Activated naive CD4-positive, alpha-beta T cell treated with anti-CD3 and anti-CD28 coated beads for 36 hours (primary cell): Measurements from ENCODE around the gene RBPMS2. TPM values are rescaled to one million over a fixed set of nuclear protein-coding genes. Genes with fewer than 3 reads are reported as not detected.

ENCODE experiments used
- CTCF ChIA-PET: fragments of 350-600 bp; sonication (Branson Sonifier 250); formaldehyde crosslinking; loops from one replicate; lab custom pipeline; 2021; ENCODE audit warnings: antibody characterized with exemption; lab: Charles Lee
- DNase-seq: peaks from one replicate; pipeline ENCODE4 v3.0.0-alpha.2; 2020
- H3K27ac Mint-ChIP-seq: one replicate; pipeline ENCODE4 v1.8.0; 2021; ENCODE audit warnings: mild to moderate bottlenecking, mixed read lengths
- H3K27me3 Mint-ChIP-seq: one replicate; pipeline ENCODE4 v1.8.0; 2021; ENCODE audit warnings: low read depth, mixed read lengths
- H3K36me3 Mint-ChIP-seq: one replicate; pipeline ENCODE4 v1.8.0; 2021; ENCODE audit warnings: low read depth, mixed read lengths
- H3K4me1 Mint-ChIP-seq: one replicate; pipeline ENCODE4 v1.8.0; 2021; ENCODE audit warnings: low read depth, mixed read lengths
- H3K4me3 Mint-ChIP-seq: one replicate; pipeline ENCODE4 v1.8.0; 2021; ENCODE audit warnings: mild to moderate bottlenecking, moderate library complexity, mixed read lengths
- H3K9me3 Mint-ChIP-seq: one replicate; pipeline ENCODE4 v1.8.0; 2021; ENCODE audit warnings: mixed read lengths
- intact Hi-C: fragments of 100-400 bp; cut with micrococcal nuclease; formaldehyde crosslinking; loops from one replicate; pipeline ENCODE4 v1.15.1; 2023
- total RNA-seq, 2 experiments: library from RNA; stranded (reverse); gene quantifications; one replicate each; pipeline ENCODE4 v1.2.3, GENCODE V29; 2021

Gene RBPMS2
- total RNA-seq, 2 experiments from 2014 or later, result not detected

DNA sequence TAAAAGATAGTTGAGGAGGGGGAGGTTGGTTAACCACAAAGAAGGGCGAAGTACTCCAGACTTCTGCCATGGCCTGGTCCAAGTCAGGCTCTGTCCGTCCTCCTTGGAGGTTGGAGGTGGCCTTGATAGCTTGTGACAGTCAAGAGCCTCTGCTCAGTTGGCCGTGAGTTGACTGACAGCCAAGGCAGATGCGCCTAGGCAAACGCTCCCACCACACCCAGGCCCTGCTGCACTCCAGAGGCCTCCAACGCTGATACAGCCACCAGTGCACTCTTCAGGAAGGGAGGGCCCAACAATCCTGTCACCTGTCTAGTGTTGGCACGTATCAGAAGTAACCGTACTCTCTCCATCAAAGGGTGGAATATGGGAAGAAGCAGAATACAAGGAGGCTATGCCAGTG, 9.3 kb downstream of the RBPMS2 start:
- DNase-seq, result no peak
- peaks cover 2% of the 10 kb centered on the region for H3K27me3 Mint-ChIP-seq
- no peak overlapping the region for H3K27ac Mint-ChIP-seq
- no peaks in the 10 kb centered on the region for H3K9me3 Mint-ChIP-seq
- no peaks in the 10 kb centered on the region for H3K4me1 Mint-ChIP-seq
- intact Hi-C loops, result no loop called here
- H3K4me3 Mint-ChIP-seq, result no peak overlapping the region
- CTCF ChIA-PET, result interaction anchor here (0.6 kb wide), 2 partner anchors 300 to 1076 kb away, joined by 3 to 4 read pairs; no protein-coding TSS in a partner anchor
- no peaks in the 10 kb centered on the region for H3K36me3 Mint-ChIP-seq

DNA sequence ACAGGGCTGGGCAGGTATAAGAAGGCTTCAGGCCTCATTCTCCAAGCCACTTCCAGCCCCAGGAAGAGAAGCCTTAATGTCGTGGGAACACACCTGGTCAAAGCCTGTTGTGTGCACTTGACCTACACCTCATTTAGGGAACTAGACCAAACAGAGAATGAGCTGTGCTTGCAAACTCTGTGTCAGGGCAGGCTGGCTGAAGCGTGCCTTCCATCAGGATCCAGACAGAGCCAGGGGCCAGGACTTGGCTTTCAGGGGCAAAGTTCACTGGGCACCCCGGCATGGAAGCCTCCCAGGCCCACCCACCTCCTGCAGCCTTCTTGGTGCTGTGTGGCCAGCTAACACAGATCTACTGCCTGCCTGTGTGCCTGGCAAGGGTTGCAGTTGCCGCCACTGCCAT, 11.5 kb downstream of the RBPMS2 start:
- DNase-seq, result no peak
- Mint-ChIP-seq H3K9me3 (no peaks in the 10 kb centered on the region), H3K27ac (no peak overlapping the region), H3K4me3 (no peak overlapping the region), H3K27me3 (peaks cover 2% of the 10 kb centered on the region), H3K4me1 (no peaks in the 10 kb centered on the region), H3K36me3 (no peaks in the 10 kb centered on the region)
- CTCF ChIA-PET, result no interaction called here
- intact Hi-C loops, result no loop called here

DNA sequence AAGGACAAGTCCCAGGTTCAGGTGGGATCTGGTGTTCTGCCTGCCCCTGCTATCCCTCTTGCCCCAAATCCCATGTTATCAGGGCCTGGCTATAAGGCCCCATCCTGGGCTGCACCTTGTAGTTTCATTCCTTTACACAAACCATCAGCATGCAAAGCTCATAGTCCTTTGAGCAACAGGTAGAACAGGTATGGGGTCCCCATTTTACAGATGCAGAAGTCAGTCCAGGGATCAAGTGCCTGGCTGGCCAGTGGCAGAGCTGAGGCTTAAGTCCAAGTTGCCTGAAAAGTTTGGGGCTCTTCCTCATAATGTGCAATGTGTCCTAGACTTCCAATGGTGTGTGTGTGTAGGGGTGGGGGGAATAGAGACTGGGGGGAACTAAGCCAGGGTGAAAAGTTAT, 11.9 kb downstream of the RBPMS2 start:
- H3K27ac Mint-ChIP-seq, result no peak overlapping the region
- H3K9me3 Mint-ChIP-seq, result no peaks in the 10 kb centered on the region
- no peak overlapping the region for H3K4me3 Mint-ChIP-seq
- H3K4me1 Mint-ChIP-seq, result no peaks in the 10 kb centered on the region
- CTCF ChIA-PET, result no interaction called here
- no peak for DNase-seq
- H3K36me3 Mint-ChIP-seq, result no peaks in the 10 kb centered on the region
- intact Hi-C loops, result no loop called here
- H3K27me3 Mint-ChIP-seq, result peaks cover 2% of the 10 kb centered on the region

DNA sequence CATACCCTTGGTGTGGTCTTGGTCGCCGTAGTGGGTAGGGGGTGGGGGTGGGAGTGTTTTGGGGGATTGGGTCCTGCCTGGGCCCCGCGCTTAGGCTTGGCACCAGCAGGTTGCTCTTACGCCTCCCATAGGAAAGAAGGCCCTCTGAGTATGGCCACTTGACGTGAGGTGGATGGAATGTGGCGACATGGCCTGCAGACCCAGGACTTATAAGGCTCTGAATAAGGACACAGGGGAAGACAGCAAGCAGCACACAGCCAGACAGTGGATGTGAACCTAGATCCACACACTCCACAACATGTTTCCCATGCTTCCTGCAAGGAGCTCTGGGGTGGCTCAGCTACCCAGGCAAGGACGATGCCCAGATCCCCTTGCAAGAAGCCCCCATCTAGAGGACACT, 12.4 kb downstream of the RBPMS2 start:
- Mint-ChIP-seq H3K9me3 (no peaks in the 10 kb centered on the region), H3K36me3 (no peaks in the 10 kb centered on the region), H3K4me3 (no peak overlapping the region), H3K4me1 (no peaks in the 10 kb centered on the region), H3K27me3 (peaks cover 2% of the 10 kb centered on the region), H3K27ac (no peak overlapping the region)
- intact Hi-C loops, result no loop called here
- CTCF ChIA-PET, result no interaction called here
- DNase-seq, result no peak

DNA sequence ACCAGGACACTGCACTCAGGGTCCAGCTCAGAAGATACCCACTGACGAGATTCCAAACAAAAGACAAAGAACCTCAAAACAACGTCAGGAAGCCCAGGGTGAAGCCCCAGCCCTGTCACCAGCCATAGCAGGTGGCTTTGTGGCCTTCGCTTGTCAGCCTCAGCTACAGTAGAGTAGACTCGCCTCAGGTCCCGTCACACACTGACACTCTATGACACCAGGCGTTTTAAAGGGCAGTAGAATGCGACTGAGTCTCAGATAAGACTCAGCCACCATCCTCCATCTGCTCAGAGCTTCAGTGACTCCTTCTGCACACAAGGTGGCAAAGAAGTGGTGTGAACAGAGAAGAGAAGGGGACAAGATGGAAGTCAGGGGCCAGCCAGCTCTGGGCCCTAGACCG, 12.8 kb downstream of the RBPMS2 start:
- intact Hi-C loops, result no loop called here
- H3K4me1 Mint-ChIP-seq, result no peaks in the 10 kb centered on the region
- no peak overlapping the region for H3K27ac Mint-ChIP-seq
- CTCF ChIA-PET, result no interaction called here
- DNase-seq, result no peak
- H3K36me3 Mint-ChIP-seq, result no peaks in the 10 kb centered on the region
- peaks cover 2% of the 10 kb centered on the region for H3K27me3 Mint-ChIP-seq
- no peaks in the 10 kb centered on the region for H3K9me3 Mint-ChIP-seq
- no peak overlapping the region for H3K4me3 Mint-ChIP-seq

DNA sequence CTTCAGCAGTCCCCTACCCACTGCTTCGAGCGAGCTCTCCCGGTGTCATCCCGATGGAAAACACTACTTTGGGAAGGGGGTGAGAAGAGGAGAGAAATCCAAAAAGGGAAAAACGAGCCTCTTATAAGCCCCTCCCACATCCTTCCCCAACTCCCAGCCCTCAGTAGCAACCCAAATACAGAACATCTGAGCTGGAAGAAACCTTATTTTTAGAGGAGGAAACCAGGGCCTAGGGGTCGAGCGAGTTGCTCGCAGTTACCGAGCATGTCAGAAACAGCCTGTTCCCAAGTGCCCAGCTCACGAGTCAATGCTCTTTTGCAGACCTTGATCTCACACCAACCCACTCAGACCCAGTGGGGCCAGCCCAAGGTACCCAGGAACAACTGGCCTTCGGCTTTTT, 14.2 kb downstream of the RBPMS2 start:
- Mint-ChIP-seq H3K27ac (no peak overlapping the region), H3K4me1 (no peaks in the 10 kb centered on the region), H3K4me3 (no peak overlapping the region), H3K9me3 (no peaks in the 10 kb centered on the region), H3K36me3 (no peaks in the 10 kb centered on the region), H3K27me3 (no peaks in the 10 kb centered on the region)
- CTCF ChIA-PET, result no interaction called here
- intact Hi-C loops, result no loop called here
- DNase-seq, result no peak

DNA sequence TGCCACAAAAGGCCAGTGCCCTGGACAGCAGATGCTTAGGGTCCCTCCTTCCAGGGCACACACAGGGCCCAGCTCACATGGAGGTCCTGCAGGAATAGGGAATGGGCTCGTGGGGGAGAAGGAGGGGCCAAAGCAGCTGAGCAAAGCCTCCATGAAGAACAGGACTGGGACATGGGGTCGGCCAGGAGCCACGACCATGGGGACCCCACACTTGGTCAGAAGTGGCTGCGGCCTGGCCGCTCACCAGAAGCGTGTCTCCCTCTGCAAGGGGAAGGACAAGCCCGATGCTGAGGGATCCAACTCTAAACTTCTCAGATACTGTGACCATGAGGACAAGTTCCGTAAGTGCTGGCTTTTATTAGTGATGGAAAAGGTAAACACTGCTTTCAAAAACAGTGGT, 15.3 kb downstream of the RBPMS2 start:
- Mint-ChIP-seq H3K4me3 (no peak overlapping the region), H3K9me3 (no peaks in the 10 kb centered on the region), H3K36me3 (no peaks in the 10 kb centered on the region), H3K27me3 (no peaks in the 10 kb centered on the region), H3K4me1 (no peaks in the 10 kb centered on the region), H3K27ac (no peak overlapping the region)
- CTCF ChIA-PET, result no interaction called here
- no peak for DNase-seq
- intact Hi-C loops, result no loop called here

DNA sequence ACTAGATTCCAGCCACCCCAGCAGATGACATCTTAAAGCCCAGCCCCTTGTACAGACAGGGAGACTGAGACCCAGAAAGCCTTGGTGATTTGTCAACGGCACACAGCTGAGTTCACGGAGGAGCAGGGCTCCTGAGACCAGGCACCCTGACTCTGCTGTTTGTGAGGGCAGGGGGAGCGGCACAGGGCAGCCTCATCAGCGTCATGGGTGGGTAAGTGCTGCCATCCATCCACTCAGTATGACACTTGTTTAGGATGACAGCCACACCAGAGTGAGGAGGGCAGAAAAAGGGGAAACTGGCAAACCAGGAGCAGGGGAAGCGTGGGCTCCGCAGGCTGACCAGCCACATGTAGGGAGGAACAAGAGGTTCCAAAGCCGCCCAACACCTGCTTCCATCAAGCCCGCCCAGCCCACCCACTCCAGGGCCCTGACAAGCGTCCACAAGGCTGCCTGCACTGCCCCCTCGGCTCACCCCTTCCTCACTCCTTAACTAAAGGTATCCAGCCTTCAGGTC, 19.9 kb downstream of the RBPMS2 start:
- CTCF ChIA-PET, result no interaction called here
- Mint-ChIP-seq H3K27me3 (no peaks in the 10 kb centered on the region), H3K27ac (no peak overlapping the region), H3K4me3 (no peak overlapping the region), H3K9me3 (no peaks in the 10 kb centered on the region), H3K36me3 (no peaks in the 10 kb centered on the region), H3K4me1 (no peaks in the 10 kb centered on the region)
- intact Hi-C loops, result no loop called here
- DNase-seq, result no peak

DNA sequence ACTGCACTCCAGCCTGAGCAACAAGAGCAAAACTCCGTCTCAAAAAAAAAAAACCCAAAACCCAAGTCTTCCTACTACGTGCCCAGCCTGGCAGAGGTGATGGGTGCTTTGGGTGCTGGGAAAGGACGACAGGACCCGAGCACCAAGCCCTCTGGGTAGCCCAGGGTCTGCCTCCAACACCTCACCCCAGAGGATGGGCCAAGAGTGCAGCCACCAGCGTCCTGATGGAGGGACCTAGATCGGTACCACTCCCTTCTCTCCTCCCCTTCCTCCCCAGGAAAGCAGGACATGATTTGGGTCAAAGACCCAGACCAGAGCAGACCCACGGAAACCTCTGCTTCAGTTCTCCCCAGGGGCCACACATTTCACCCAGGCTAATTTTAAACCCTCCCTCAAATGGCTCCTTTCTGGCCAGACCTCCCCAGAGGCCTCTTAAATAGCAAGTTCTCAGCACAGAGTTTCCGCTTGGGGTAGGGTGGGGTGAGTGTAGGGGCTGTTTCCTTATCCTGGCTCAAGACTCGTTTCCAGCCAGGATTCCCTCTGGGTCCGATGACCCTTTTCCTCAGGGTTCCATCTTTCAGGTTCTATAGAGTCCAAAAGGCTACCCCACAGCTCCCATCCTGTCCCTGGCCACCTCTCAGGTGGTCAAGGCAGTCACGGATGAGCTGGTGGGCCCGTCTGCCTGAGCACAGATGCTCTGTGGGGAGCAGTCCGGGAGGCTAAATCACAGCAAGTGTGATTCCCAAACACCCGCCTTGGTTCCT, 20.5 kb downstream of the RBPMS2 start:
- CTCF ChIA-PET, result interaction anchor here (2.3 kb wide), 1 partner anchor 56 kb away, joined by 5 read pairs; no protein-coding TSS in a partner anchor
- no peak overlapping the region for H3K4me3 Mint-ChIP-seq

DNA sequence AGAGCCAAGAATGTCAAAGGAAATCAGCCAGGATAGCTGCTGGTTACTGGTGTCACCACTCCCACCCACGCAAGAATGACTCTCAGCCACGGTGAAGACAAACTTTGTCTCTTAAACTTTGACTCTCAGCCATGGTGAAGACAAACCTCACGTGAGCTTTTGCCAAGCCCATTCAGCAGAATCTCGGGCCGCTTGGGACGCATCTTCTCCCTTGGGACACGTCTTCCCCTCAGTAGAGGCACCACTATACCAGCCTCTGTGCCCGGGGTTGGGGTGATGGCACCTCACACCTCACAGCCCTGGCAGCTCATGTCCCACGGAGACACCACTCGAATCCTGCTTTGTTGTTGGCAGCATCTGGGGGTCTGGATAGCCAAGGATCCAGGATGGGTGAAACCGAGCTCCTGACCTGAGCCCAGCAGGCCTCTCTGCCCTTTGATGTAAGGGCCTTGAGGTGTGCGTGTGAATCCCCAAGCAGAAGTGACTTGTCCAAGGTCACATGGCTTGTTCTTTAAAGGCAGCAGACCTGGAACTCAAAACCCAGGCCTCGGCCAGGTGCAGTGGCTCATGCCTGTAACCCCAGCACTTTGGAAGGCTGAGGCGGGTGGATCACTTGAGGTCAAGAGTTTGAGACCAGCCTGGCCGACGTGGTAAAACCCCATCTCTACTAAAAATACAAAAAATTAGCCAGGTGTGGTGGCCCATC, 21.8 kb downstream of the RBPMS2 start:
- Mint-ChIP-seq H3K36me3 (no peaks in the 10 kb centered on the region), H3K4me3 (no peak overlapping the region), H3K4me1 (no peaks in the 10 kb centered on the region), H3K27ac (no peak overlapping the region), H3K9me3 (no peaks in the 10 kb centered on the region), H3K27me3 (no peaks in the 10 kb centered on the region)
- CTCF ChIA-PET, result interaction anchor here (0.9 to 2.3 kb wide), 3 partner anchors 25 to 58 kb away, joined by 3 to 5 read pairs (median 4); no protein-coding TSS in a partner anchor
- intact Hi-C loops, result loop anchor here (5.0 kb wide), 1 partner anchor 59 kb away; no protein-coding TSS in a partner anchor
- no peak for DNase-seq

More for the DNA sequence above, 20.5 kb downstream of the RBPMS2 start:
- Mint-ChIP-seq H3K27me3 (no peaks in the 10 kb centered on the region), H3K9me3 (no peaks in the 10 kb centered on the region), H3K27ac (no peak overlapping the region), H3K36me3 (no peaks in the 10 kb centered on the region), H3K4me1 (no peaks in the 10 kb centered on the region)
- DNase-seq, result no peak
- intact Hi-C loops, result loop anchor here (5.0 kb wide), 1 partner anchor 57 kb away; no protein-coding TSS in a partner anchor

DNA sequence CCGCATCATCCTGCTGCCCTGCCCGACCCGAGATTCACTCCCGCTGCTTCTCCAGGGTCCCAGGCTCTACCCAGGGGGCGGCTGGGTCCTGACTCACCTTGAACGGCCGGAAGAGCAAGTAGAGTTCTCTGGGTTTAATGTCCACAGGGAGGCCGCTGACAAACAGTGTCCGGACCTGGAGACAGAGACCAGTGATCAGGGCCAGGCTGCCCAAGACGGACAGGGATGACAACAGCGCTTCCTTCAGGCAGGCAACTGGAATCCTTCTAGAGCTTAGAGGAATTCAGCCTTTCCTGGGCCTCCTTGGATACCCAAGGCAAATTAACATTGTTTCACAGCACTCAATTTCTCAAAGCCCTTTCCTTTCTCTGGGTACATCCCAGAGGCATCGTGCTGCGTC, 23.9 kb downstream of the RBPMS2 start:
- no peaks in the 10 kb centered on the region for H3K4me1 Mint-ChIP-seq
- no peak for DNase-seq
- no peak overlapping the region for H3K27ac Mint-ChIP-seq
- no peaks in the 10 kb centered on the region for H3K36me3 Mint-ChIP-seq
- peaks cover 2% of the 10 kb centered on the region for H3K27me3 Mint-ChIP-seq
- no peaks in the 10 kb centered on the region for H3K9me3 Mint-ChIP-seq
- intact Hi-C loops, result loop anchor here (5.0 kb wide), 1 partner anchor 61 kb away; no protein-coding TSS in a partner anchor
- H3K4me3 Mint-ChIP-seq, result no peak overlapping the region
- CTCF ChIA-PET, result no interaction called here

DNA sequence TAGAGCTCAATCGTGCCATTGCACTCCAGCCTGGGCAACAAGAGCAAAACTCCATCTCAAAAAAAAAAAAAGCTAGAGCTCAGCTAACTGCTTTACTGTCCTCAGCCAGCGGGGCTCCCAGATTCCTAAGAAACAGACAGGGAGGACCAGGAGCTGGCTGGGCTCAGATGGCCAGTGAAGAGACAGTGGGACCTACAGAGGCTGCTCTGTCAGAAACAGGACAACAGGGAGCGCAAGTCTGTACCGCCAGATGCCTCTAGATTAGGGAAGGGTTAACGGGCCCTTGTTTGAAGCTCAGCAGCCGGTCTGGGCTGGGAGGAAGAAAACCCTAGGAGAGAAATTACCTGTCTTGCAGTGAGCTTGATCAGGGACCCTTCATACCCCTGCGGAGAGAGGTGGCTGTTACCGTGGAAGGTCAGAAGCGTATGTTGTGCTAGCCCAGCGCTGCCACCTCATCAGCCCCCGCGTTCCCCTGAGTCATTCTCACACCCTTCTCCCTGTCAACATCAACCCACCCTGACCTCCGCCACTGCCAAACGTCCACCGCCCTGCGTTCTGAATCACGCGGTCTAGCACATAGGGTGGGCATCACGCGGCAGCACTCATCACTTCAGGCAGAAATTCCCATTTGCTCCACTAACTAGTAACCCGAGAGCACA, 25.3 kb downstream of the RBPMS2 start:
- H3K27ac Mint-ChIP-seq, result no peak overlapping the region
- no peak for DNase-seq
- CTCF ChIA-PET, result interaction anchor here (0.6 to 0.8 kb wide), 3 partner anchors 15 to 384 kb away, joined by 3 to 5 read pairs (median 4); no protein-coding TSS in a partner anchor
- H3K27me3 Mint-ChIP-seq, result peaks cover 2% of the 10 kb centered on the region
- H3K4me3 Mint-ChIP-seq, result no peak overlapping the region
- no peaks in the 10 kb centered on the region for H3K4me1 Mint-ChIP-seq
- no peaks in the 10 kb centered on the region for H3K9me3 Mint-ChIP-seq
- intact Hi-C loops, result loop anchor here (5.0 kb wide), 1 partner anchor 62 kb away; no protein-coding TSS in a partner anchor
- no peaks in the 10 kb centered on the region for H3K36me3 Mint-ChIP-seq
